K562 (cell line): ENCODE measurements around the gene AANAT. TPM values are rescaled to one million over a fixed set of nuclear protein-coding genes. Genes with fewer than 3 reads are reported as not detected.
A peak's percentile ranks its signal among the peaks of the same experiment; 100 is the strongest.

Experiments
- FOXA1 ChIP-seq: fragments of 450-650 bp; IDR thresholded peaks from 2 replicates; pipeline ENCODE4 v1.6.1; 2016; ENCODE audit warnings: mild to moderate bottlenecking, borderline replicate concordance
- HBP1 ChIP-seq: fragments of 450-650 bp; formaldehyde crosslinking; IDR thresholded peaks from 2 replicates; pipeline ENCODE4 v1.4.0; 2022; ENCODE audit warnings: missing genetic modification characterization
- HDAC1 ChIP-seq, 2 experiments: fragments of 450-650 bp; IDR thresholded peaks; 2 replicates each; pipeline ENCODE4 v1.6.1; 2016 to 2017; ENCODE audit warnings: inconsistent platforms in 1 of 2, mild to moderate bottlenecking in 1 of 2, moderate library complexity in 1 of 2
- MXI1 ChIP-seq: IDR thresholded peaks from 2 replicates; pipeline ENCODE4 v1.6.1; 2011; ENCODE audit warnings: low read depth, mild to moderate bottlenecking, improper control_type of control experiment, low read length
- NCOR1 ChIP-seq: fragments of 450-650 bp; IDR thresholded peaks from 2 replicates; pipeline ENCODE4 v1.6.1; 2016; ENCODE audit warnings: mild to moderate bottlenecking, moderate library complexity
- NFE2 ChIP-seq: IDR thresholded peaks from 2 replicates; pipeline ENCODE4 v1.6.1; 2014; ENCODE audit warnings: antibody characterized with exemption, low read depth
- NFYB ChIP-seq: IDR thresholded peaks from 2 replicates; pipeline ENCODE4 v1.6.1; 2011; ENCODE audit warnings: mild to moderate bottlenecking, moderate library complexity; ENCODE audit not compliant: insufficient read length; ENCODE audit errors: extremely low read depth
- PHF20 ChIP-seq: fragments of 450-650 bp; IDR thresholded peaks from 2 replicates; pipeline ENCODE4 v1.6.1; 2018; ENCODE audit not compliant: partially characterized antibody
- PRPF4 ChIP-seq: fragments of 200-400 bp; formaldehyde crosslinking; IDR thresholded peaks from one replicate; pipeline ENCODE4 v1.6.1; 2017; ENCODE audit warnings: low read length, low read depth, mild to moderate bottlenecking; ENCODE audit not compliant: insufficient read depth, poor library complexity, severe bottlenecking
- SAP30 ChIP-seq: fragments of 200-600 bp; sonication (generic); IDR thresholded peaks from 2 replicates; pipeline ENCODE4 v1.6.1; 2012; ENCODE audit warnings: borderline replicate concordance, low read depth, mild to moderate bottlenecking, moderate library complexity, low read length, control low read depth, inconsistent platforms; ENCODE audit not compliant: insufficient read depth, poor library complexity, severe bottlenecking
- SIN3A ChIP-seq, 2 experiments: fragments of 150-350 bp in 1 of 2; IDR thresholded peaks; 2 replicates each; pipeline ENCODE4 v1.6.1; 2011 to 2016; ENCODE audit warnings: borderline replicate concordance in 2 of 2, low read depth in 2 of 2, low read length in 2 of 2, mild to moderate bottlenecking in 2 of 2, moderate library complexity in 2 of 2; ENCODE audit not compliant: control insufficient read depth in 1 of 2
- SNAPC5 ChIP-seq: fragments of 250-450 bp; sonication (Bioruptor Pico); IDR thresholded peaks from 2 replicates; pipeline ENCODE4 v1.8.0; 2021; ENCODE audit warnings: moderate library complexity, mild to moderate bottlenecking, inconsistent platforms
- SP1 ChIP-seq: sonication (generic); formaldehyde crosslinking; IDR thresholded peaks from 2 replicates; pipeline ENCODE4 v1.8.1; 2022; ENCODE audit warnings: mild to moderate bottlenecking, missing genetic modification reagents
- SUPT5H ChIP-seq: fragments of 450-650 bp; IDR thresholded peaks from 2 replicates; pipeline ENCODE4 v1.6.1; 2016
- TEAD2 ChIP-seq: fragments of 450-650 bp; IDR thresholded peaks from 2 replicates; pipeline ENCODE4 v1.6.1; 2016; ENCODE audit warnings: missing genetic modification characterization, control low read depth, missing compliant biosample characterization
- ZKSCAN3 ChIP-seq: fragments of 250-450 bp; sonication (Bioruptor Pico); IDR thresholded peaks from 2 replicates; pipeline ENCODE4 v1.4.0; 2020
- ZNF12 ChIP-seq: sonication (generic); formaldehyde crosslinking; IDR thresholded peaks from 2 replicates; pipeline ENCODE4 v1.4.0; 2020; ENCODE audit warnings: mild to moderate bottlenecking, missing genetic modification reagents
- ZNF316 ChIP-seq: fragments of 450-650 bp; IDR thresholded peaks from 2 replicates; pipeline ENCODE4 v1.6.1; 2016
- ZNF551 ChIP-seq: fragments of 250-450 bp; sonication (Bioruptor Pico); IDR thresholded peaks from 2 replicates; pipeline ENCODE4 v1.5.0; 2021; ENCODE audit warnings: mild to moderate bottlenecking, moderate library complexity
- ZNF589 ChIP-seq: fragments of 200-800 bp; sonication (Bioruptor generic); IDR thresholded peaks from 2 replicates; pipeline ENCODE4 v1.6.1; 2016; ENCODE audit warnings: low read depth, missing genetic modification characterization, missing compliant biosample characterization
- ZZZ3 ChIP-seq: fragments of 450-650 bp; IDR thresholded peaks from 2 replicates; pipeline ENCODE4 v1.6.1; 2016; ENCODE audit warnings: antibody characterized with exemption, mild to moderate bottlenecking, moderate library complexity
- polyA plus RNA-seq, 8 experiments: library from polyadenylated mRNA; depleted of rRNA in 4 of 8; stranded (reverse) in 5 of 8; unstranded in 3 of 8; fragments of >200 nt; fragmentation: Nextera tagmentation in 2 of 8; fragmentation: Illumina TruSeq in 1 of 8; extraction: Ambion mirVana in 2 of 8; extraction: Trizol in 1 of 8; gene quantifications; 2 replicates each; pipeline versions ENCODE4 v1.2.1 to v1.2.3, GENCODE V29; 2011 to 2014; ENCODE audit warnings: inconsistent platforms in 1 of 8, missing spikeins in 1 of 8
- total RNA-seq, 7 experiments: library from RNA; depleted of rRNA in 6 of 7; stranded (reverse); fragments of >200 nt in 6 of 7; fragmentation: Illumina TruSeq in 2 of 7; extraction: Trizol in 2 of 7; gene quantifications; 2 replicates each; pipeline versions ENCODE4 v1.2.1 to v1.2.3, GENCODE V29; 2011 to 2021; ENCODE audit warnings: low replicate concordance in 1 of 7
- TF ChIP-seq, protein P1 (sequence below): fragments of 450-650 bp; conservative IDR thresholded peaks from 2 replicates; pipeline ENCODE4 v1.6.1; 2016; ENCODE audit warnings: missing genetic modification characterization, low read depth, mild to moderate bottlenecking, control low read depth, missing compliant biosample characterization
- TF ChIP-seq, protein P2 (sequence below): fragments of 250-450 bp; sonication (Bioruptor Pico); IDR thresholded peaks from 2 replicates; pipeline ENCODE4 v1.5.0; 2021; ENCODE audit warnings: mild to moderate bottlenecking, borderline replicate concordance

AANAT gene
- total and polyA plus RNA-seq, 9 of the 15 experiments (the other 6 are each of a cell fraction or from before 2014, with no cell fraction given): not detected

DNA sequence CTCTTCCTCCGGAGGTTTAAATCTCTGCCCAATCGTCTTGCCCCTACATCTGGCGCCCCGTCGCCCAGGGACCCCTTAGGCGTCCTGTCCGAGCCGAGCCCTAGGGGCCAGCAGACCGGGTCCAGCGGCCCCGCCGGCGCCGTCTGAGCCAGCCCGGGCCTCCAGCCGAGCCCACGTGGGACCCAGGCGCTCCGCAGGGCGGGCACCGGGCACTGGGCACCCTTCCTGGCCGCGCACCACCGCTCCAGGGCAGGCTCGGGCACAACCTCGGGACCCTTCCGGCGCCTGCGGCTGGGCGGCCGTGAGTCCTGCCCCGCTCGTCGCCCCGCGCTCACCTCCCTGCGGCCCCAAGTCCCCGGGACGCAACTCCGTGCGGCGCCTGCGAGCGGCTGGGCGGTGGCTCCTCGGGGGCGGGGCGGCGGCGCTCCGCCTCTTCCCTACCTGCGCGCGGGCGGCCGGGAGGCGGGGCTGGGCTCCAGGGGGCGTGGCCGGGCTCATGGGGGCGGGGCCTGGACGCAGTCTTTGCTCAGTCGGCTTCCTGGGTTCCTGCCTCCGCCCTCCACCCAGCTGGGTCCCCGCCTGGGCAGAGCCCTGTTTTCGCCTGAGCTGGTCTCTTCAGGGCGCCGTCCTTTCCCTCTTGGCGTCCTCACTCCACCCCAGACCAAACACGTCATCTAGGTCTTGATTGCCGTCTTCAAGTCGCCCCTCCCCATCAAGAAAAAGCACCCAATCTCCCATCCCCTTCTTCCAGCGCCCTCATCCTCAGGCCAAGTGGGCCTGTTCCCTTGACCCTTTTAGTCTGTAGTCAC, 33.8 kb downstream of the AANAT start, which contains the start of gene RHBDF2 (continued):
- TF ChIP-seq, protein P1, sequence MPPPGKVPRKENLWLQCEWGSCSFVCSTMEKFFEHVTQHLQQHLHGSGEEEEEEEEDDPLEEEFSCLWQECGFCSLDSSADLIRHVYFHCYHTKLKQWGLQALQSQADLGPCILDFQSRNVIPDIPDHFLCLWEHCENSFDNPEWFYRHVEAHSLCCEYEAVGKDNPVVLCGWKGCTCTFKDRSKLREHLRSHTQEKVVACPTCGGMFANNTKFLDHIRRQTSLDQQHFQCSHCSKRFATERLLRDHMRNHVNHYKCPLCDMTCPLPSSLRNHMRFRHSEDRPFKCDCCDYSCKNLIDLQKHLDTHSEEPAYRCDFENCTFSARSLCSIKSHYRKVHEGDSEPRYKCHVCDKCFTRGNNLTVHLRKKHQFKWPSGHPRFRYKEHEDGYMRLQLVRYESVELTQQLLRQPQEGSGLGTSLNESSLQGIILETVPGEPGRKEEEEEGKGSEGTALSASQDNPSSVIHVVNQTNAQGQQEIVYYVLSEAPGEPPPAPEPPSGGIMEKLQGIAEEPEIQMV (tag): no peak
- TF ChIP-seq SNAPC5 (no peak), SP1 (CRISPR knock-in tag) (peak; percentile 55; the same call in 1 of the 2 replicates), PRPF4 (no peak), FOXA1 (no peak), HDAC1 (IDR thresholded peaks at IDR 0.05) (no peak; a peak in 1 of 4 replicates), ZNF316 (no peak), MXI1 (no peak), PHF20 (peak; percentile 10), ZNF589 (no peak), ZKSCAN3 (CRISPR knock-in tag) (no peak), HBP1 (no peak), ZNF551 (CRISPR knock-in tag) (no peak), NFE2 (no peak), SUPT5H (0 out of 2 replicates have a peak, but pooled peaks have one; percentile 47), TEAD2 (tag) (no peak), SAP30 (peak; percentile 52), ZNF12 (CRISPR knock-in tag) (no peak), ZZZ3 (no peak), NFYB (no peak), SIN3A (IDR thresholded peaks at IDR 0.05; ENCODE audit: borderline replicate concordance in 2 of 2, control insufficient read depth in 1 of 2, low read depth in 2 of 2, low read length in 2 of 2) (peak in 1 of 2 experiments; percentile 49; a peak in 1 of 4 replicates), NCOR1 (no peak)
- TF ChIP-seq, protein P2, sequence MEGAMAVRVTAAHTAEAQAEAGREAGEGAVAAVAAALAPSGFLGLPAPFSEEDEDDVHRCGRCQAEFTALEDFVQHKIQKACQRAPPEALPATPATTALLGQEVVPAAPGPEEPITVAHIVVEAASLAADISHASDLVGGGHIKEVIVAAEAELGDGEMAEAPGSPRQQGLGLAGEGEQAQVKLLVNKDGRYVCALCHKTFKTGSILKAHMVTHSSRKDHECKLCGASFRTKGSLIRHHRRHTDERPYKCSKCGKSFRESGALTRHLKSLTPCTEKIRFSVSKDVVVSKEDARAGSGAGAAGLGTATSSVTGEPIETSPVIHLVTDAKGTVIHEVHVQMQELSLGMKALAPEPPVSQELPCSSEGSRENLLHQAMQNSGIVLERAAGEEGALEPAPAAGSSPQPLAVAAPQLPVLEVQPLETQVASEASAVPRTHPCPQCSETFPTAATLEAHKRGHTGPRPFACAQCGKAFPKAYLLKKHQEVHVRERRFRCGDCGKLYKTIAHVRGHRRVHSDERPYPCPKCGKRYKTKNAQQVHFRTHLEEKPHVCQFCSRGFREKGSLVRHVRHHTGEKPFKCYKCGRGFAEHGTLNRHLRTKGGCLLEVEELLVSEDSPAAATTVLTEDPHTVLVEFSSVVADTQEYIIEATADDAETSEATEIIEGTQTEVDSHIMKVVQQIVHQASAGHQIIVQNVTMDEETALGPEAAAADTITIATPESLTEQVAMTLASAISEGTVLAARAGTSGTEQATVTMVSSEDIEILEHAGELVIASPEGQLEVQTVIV (CRISPR knock-in tag): no peak
